ENCODE measurements around the gene OR6B1.

Gene OR6B1

GRCh38 chr7:144024213-144024612, 24.1 kb downstream of the OR6B1 start:
- Histone ChIP-seq H3K36me3 (ENCODE audit: control insufficient read depth, insufficient read depth, low read length) (no peaks in the 10 kb centered on the region), H3K27me3 (ENCODE audit: control insufficient read depth, insufficient read depth, low read length) (no peaks in the 10 kb centered on the region), H3K4me1 (ENCODE audit: control insufficient read depth, insufficient read depth, low read length) (0 out of 2 replicates have a peak, but pooled peaks cover 5% of the 10 kb centered on the region), H3K27ac (ENCODE audit: low read depth, low read length) (no peak overlapping the region), H3K4me3 (ENCODE audit: low read depth, low read length) (no peak overlapping the region), H3K9ac (ENCODE audit: low read depth, low read length) (no peak overlapping the region), H3K9me3 (ENCODE audit: control insufficient read depth, insufficient read depth, low read length) (no peaks in the 10 kb centered on the region)

DNA sequence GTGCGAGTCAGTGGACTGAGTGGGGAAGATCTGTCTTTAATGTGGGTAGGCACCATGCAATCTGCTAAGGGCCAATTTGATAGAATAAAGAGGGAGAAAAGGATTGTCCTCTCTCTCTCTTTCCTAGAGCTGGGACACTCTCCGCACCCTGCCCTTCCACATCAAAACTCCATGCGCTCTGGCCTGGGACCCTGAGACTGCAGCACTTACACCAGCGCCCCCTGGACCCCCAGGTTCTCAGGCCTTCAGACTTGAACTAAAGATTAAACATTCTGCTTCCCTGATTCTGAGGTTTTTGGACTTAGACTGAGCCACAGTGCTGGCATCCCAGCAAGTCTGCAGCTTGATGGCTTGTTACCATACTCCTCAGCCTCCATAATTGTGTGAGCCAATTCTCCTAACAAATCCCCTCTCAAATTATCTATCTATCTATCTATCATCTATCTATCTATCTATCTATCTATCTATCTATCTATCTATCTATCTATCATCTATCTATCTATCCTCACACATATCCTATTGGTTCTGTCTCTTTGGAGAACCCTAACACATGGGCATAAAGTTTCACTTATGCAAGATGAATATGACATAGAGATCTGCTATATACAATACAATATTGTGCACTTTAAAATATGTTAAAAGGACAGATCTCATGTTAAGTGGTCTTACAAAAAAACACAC, 26.2 kb downstream of the OR6B1 start:
- Histone ChIP-seq H3K27ac (ENCODE audit: low read depth, low read length) (no peak overlapping the region), H3K9ac (ENCODE audit: low read depth, low read length) (no peak overlapping the region), H3K4me3 (ENCODE audit: low read depth, low read length) (no peak overlapping the region), H3K9me3 (ENCODE audit: control insufficient read depth, insufficient read depth, low read length) (no peaks in the 10 kb centered on the region), H3K27me3 (ENCODE audit: control insufficient read depth, insufficient read depth, low read length) (no peaks in the 10 kb centered on the region), H3K36me3 (ENCODE audit: control insufficient read depth, insufficient read depth, low read length) (no peaks in the 10 kb centered on the region), H3K4me1 (ENCODE audit: control insufficient read depth, insufficient read depth, low read length) (0 out of 2 replicates have a peak, but pooled peaks cover 5% of the 10 kb centered on the region)

DNA sequence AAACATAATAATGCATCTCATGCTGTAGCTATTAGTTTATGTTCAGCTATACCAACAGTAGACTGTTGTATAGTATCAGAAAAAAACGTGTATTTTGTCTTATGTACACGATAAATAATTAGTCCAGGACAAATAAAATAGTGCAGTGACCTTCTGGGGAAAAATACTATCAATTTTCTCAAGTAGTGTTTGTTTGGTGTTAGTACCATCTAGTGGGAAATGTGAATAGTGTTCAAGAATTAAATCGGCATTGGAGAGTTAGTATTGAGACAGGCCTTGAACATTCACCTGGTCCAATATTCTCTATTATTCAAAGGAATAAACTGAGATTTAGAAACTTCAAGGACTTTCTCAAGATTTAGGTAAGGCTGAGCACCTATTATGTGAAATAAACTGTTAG, 26.9 kb downstream of the OR6B1 start:
- Histone ChIP-seq H3K9me3 (ENCODE audit: control insufficient read depth, insufficient read depth, low read length) (no peaks in the 10 kb centered on the region), H3K4me3 (ENCODE audit: low read depth, low read length) (no peak overlapping the region), H3K27me3 (ENCODE audit: control insufficient read depth, insufficient read depth, low read length) (no peaks in the 10 kb centered on the region), H3K4me1 (ENCODE audit: control insufficient read depth, insufficient read depth, low read length) (0 out of 2 replicates have a peak, but pooled peaks cover 5% of the 10 kb centered on the region), H3K9ac (ENCODE audit: low read depth, low read length) (no peak overlapping the region), H3K27ac (ENCODE audit: low read depth, low read length) (no peak overlapping the region), H3K36me3 (ENCODE audit: control insufficient read depth, insufficient read depth, low read length) (no peaks in the 10 kb centered on the region)

DNA sequence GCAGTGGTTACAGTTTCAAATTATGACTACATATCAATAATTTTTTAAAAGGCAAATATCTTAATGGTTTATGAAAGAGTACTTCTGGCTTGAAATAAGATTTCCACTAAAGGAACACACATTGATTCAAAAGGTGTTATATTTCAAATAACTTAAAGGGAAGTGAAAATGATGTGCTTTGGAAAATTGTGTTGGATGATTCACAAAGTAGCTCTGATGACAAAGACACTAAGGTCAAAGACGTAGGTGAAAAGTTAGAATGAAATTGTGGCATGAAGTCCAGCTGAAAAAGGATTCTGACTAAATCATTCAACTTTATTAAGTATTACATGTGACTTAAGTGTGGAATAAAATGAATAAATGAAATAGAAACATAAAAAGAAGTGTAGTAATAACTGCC, 27.9 kb downstream of the OR6B1 start:
- Histone ChIP-seq H3K4me3 (ENCODE audit: low read depth, low read length) (no peak overlapping the region), H3K9me3 (ENCODE audit: control insufficient read depth, insufficient read depth, low read length) (no peaks in the 10 kb centered on the region), H3K27me3 (ENCODE audit: control insufficient read depth, insufficient read depth, low read length) (no peaks in the 10 kb centered on the region), H3K4me1 (ENCODE audit: control insufficient read depth, insufficient read depth, low read length) (no peaks in the 10 kb centered on the region), H3K36me3 (ENCODE audit: control insufficient read depth, insufficient read depth, low read length) (no peaks in the 10 kb centered on the region), H3K27ac (ENCODE audit: low read depth, low read length) (no peak overlapping the region), H3K9ac (ENCODE audit: low read depth, low read length) (no peak overlapping the region)

- Histone ChIP-seq H3K9ac (ENCODE audit: low read depth, low read length) (no peak overlapping the region), H3K9me3 (ENCODE audit: control insufficient read depth, insufficient read depth, low read length) (no peaks in the 10 kb centered on the region), H3K27me3 (ENCODE audit: control insufficient read depth, insufficient read depth, low read length) (no peaks in the 10 kb centered on the region), H3K4me3 (ENCODE audit: low read depth, low read length) (no peak overlapping the region), H3K27ac (ENCODE audit: low read depth, low read length) (no peak overlapping the region), H3K36me3 (ENCODE audit: control insufficient read depth, insufficient read depth, low read length) (no peaks in the 10 kb centered on the region), H3K4me1 (ENCODE audit: control insufficient read depth, insufficient read depth, low read length) (no peaks in the 10 kb centered on the region)
These were observed 28.4 kb downstream of the OR6B1 start for GRCh38 chr7:144028547-144028946.

DNA sequence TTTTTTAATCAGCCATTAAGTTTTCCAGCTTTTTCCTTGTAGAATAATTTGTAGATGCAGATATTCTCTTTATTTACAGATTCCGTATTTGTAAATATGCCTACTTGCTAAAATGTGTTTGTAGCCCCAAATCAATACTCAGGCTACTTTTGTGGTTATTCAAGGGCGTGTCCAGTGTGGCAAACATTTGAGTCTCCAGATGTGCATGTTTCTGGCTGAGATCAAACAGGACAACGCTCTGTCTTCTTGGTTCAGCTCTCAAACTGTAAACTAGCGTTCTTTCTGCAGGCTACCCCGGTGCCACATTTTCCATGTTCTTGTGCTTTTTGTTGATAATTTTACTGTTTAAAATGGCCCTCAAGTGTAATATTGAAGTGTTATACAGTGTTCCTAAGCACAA, 32.4 kb downstream of the OR6B1 start:
- Histone ChIP-seq H3K4me3 (ENCODE audit: low read depth, low read length) (no peak overlapping the region), H3K9ac (ENCODE audit: low read depth, low read length) (no peak overlapping the region), H3K27ac (ENCODE audit: low read depth, low read length) (no peak overlapping the region)

DNA sequence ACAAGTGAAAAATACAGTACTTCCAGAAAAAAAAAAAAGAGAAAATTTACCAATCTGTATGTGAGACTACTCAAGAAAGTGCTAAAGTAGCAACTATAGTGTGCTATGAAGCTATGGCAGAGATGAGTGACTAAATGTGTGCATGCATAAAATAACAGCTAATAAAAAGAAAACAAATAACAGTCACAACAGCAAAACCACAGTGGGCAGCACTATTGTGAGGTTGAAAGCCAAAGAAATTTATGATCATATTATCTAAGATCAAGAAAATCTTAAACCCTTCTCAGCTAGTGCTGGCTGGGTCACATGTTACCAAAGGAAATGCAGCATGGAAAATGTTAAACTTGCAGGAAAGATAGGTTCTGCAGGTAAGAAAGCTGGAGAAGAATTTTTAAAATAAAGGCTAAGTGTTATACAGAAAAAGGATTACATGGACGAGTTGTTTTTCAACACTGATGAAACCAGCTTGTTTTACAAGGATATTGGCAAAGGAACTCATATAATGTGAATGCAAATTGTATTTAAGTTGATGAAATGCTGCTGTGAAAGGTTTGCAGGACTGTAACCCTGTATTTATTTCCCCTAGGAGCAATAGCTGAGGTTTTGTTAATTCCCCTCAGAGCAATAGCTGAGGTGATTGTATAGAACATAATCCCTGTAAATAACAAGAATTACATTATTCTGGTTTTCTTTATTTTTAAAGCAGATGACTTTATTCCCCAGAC, 33.0 kb downstream of the OR6B1 start:
- H3K9ac ChIP-seq (ENCODE audit: low read depth, low read length): no peak overlapping the region
- no peaks in the 10 kb centered on the region for H3K27me3 ChIP-seq (ENCODE audit: control insufficient read depth, insufficient read depth, low read length)
- no peak overlapping the region for H3K27ac ChIP-seq (ENCODE audit: low read depth, low read length)
- no peaks in the 10 kb centered on the region for H3K36me3 ChIP-seq (ENCODE audit: control insufficient read depth, insufficient read depth, low read length)
- no peaks in the 10 kb centered on the region for H3K9me3 ChIP-seq (ENCODE audit: control insufficient read depth, insufficient read depth, low read length)
- no peak overlapping the region for H3K4me3 ChIP-seq (ENCODE audit: low read depth, low read length)
- H3K4me1 ChIP-seq (ENCODE audit: control insufficient read depth, insufficient read depth, low read length): no peaks in the 10 kb centered on the region

More for the DNA sequence above, 32.4 kb downstream of the OR6B1 start:
- Histone ChIP-seq H3K9me3 (ENCODE audit: control insufficient read depth, insufficient read depth, low read length) (no peaks in the 10 kb centered on the region), H3K36me3 (ENCODE audit: control insufficient read depth, insufficient read depth, low read length) (no peaks in the 10 kb centered on the region), H3K27me3 (ENCODE audit: control insufficient read depth, insufficient read depth, low read length) (no peaks in the 10 kb centered on the region), H3K4me1 (ENCODE audit: control insufficient read depth, insufficient read depth, low read length) (no peaks in the 10 kb centered on the region)

- Histone ChIP-seq H3K9me3 (ENCODE audit: control insufficient read depth, insufficient read depth, low read length) (no peaks in the 10 kb centered on the region), H3K4me1 (ENCODE audit: control insufficient read depth, insufficient read depth, low read length) (no peaks in the 10 kb centered on the region), H3K4me3 (ENCODE audit: low read depth, low read length) (no peak overlapping the region), H3K9ac (ENCODE audit: low read depth, low read length) (no peak overlapping the region), H3K27me3 (ENCODE audit: control insufficient read depth, insufficient read depth, low read length) (no peaks in the 10 kb centered on the region), H3K27ac (ENCODE audit: low read depth, low read length) (no peak overlapping the region), H3K36me3 (ENCODE audit: control insufficient read depth, insufficient read depth, low read length) (no peaks in the 10 kb centered on the region)
These were observed 35.3 kb downstream of the OR6B1 start for GRCh38 chr7:144035385-144035784.

DNA sequence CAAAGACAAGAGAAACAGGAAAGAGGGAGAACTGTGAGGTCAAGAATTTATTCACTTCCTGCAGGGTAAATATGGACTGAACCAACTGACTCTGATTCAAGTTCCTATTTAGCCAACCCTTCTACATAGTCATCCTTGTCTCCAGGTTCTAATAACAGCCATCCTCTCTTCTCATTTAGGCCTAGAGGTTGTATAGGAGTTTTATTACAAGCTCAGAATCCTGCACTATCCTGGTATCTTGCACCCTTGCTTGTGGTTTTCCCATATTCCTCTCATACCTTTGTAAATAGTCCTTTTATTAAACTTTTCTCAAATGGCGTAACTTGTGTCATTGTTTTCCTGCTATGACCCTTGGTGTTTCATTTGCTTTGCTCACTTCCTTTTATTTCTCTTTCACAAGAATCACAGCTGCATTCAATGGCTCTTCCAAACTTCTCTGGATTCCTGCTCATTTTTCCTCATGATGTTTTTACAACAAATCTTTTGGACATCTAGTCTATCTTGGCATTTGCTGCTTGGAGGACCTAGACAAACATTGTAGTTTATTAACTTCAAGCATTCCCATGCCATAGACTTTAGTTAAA, 36.3 kb downstream of the OR6B1 start:
- Histone ChIP-seq H3K27me3 (ENCODE audit: control insufficient read depth, insufficient read depth, low read length) (no peaks in the 10 kb centered on the region), H3K27ac (ENCODE audit: low read depth, low read length) (no peak overlapping the region), H3K9ac (ENCODE audit: low read depth, low read length) (no peak overlapping the region), H3K4me1 (ENCODE audit: control insufficient read depth, insufficient read depth, low read length) (no peaks in the 10 kb centered on the region), H3K9me3 (ENCODE audit: control insufficient read depth, insufficient read depth, low read length) (no peaks in the 10 kb centered on the region), H3K36me3 (ENCODE audit: control insufficient read depth, insufficient read depth, low read length) (no peaks in the 10 kb centered on the region), H3K4me3 (ENCODE audit: low read depth, low read length) (no peak overlapping the region)

GRCh38 chr7:144037414-144038035, 37.4 kb downstream of the OR6B1 start:
- H3K9me3 ChIP-seq (ENCODE audit: control insufficient read depth, insufficient read depth, low read length): no peaks in the 10 kb centered on the region
- H3K27me3 ChIP-seq (ENCODE audit: control insufficient read depth, insufficient read depth, low read length): no peaks in the 10 kb centered on the region
- H3K4me1 ChIP-seq (ENCODE audit: control insufficient read depth, insufficient read depth, low read length): no peaks in the 10 kb centered on the region
- no peak overlapping the region for H3K9ac ChIP-seq (ENCODE audit: low read depth, low read length)
- H3K4me3 ChIP-seq (ENCODE audit: low read depth, low read length): no peak overlapping the region
- no peaks in the 10 kb centered on the region for H3K36me3 ChIP-seq (ENCODE audit: control insufficient read depth, insufficient read depth, low read length)
- H3K27ac ChIP-seq (ENCODE audit: low read depth, low read length): no peak overlapping the region

GRCh38 chr7:144038887-144039286, 38.8 kb downstream of the OR6B1 start:
- Histone ChIP-seq H3K9me3 (ENCODE audit: control insufficient read depth, insufficient read depth, low read length) (no peaks in the 10 kb centered on the region), H3K27ac (ENCODE audit: low read depth, low read length) (no peak overlapping the region), H3K27me3 (ENCODE audit: control insufficient read depth, insufficient read depth, low read length) (no peaks in the 10 kb centered on the region), H3K36me3 (ENCODE audit: control insufficient read depth, insufficient read depth, low read length) (no peaks in the 10 kb centered on the region), H3K4me3 (ENCODE audit: low read depth, low read length) (no peak overlapping the region), H3K9ac (ENCODE audit: low read depth, low read length) (no peak overlapping the region), H3K4me1 (ENCODE audit: control insufficient read depth, insufficient read depth, low read length) (no peaks in the 10 kb centered on the region)

All from HUES48 (cell line).